HepG2 (cell line): ENCODE measurements around the gene ARHGAP23. TPM values are rescaled to one million over a fixed set of nuclear protein-coding genes. Genes with fewer than 3 reads are reported as not detected.

ENCODE experiments used
- ATAC-seq: fragments of 200-7000 bp; cut with Tn5 transposase; 3 replicates; pipeline ENCODE4 v1.9.1; 2020; ENCODE audit warnings: mild to moderate bottlenecking, moderate library complexity
- BruUV-seq: library from RNA; stranded (reverse); fragments of 400-500 nt; replicated peaks from 2 replicates; lab custom pipeline; 2021; lab: Mats Ljungman, UMichigan
- CTCF ChIA-PET: fragments of 300-600 bp; formaldehyde crosslinking; extraction: SDS; loops from one replicate; lab custom pipeline; 2021; ENCODE audit warnings: low total read pairs, inconsistent platforms, low intra/inter-chr PET ratio; lab: Yijun Ruan, JAX
- POLR2A ChIA-PET: fragments of 350-600 bp; sonication (Branson Sonifier 250); formaldehyde crosslinking; loops from one replicate; lab custom pipeline; 2020; ENCODE audit warnings: antibody characterized with exemption, inconsistent platforms; lab: Yijun Ruan, JAX
- DNase-seq: peaks from one replicate; pipeline ENCODE4 v3.0.0-alpha.2; 2015; ENCODE audit warnings: low spot score
- FAIRE-seq: peaks from 3 replicates; lab custom pipeline; 2011; peaks lifted over from hg19 to GRCh38; lab: Jason Lieb, UNC
- H2AFZ ChIP-seq: one replicate; pipeline ENCODE4 v1.6.1; 2011; ENCODE audit warnings: low read length, inconsistent platforms
- H3K27ac ChIP-seq: fragments of 300-600 bp; 3 replicates; pipeline ENCODE4 v1.8.0; 2011; ENCODE audit warnings: mixed run types, mild to moderate bottlenecking, mixed read lengths, low read length, inconsistent platforms; ENCODE audit not compliant: insufficient read depth; ENCODE audit errors: extremely low read length
- H3K27me3 ChIP-seq, 2 experiments: fragments of 200-600 bp in 1 of 2; 2 replicates in 1 of 2; 3 replicates in 1 of 2; pipeline versions ENCODE4 v1.6.0 to v1.8.0; 2011; ENCODE audit warnings: low read length in 2 of 2, mild to moderate bottlenecking in 2 of 2, moderate library complexity in 2 of 2, inconsistent platforms in 1 of 2; ENCODE audit not compliant: insufficient read depth in 2 of 2, control insufficient read depth in 1 of 2
- H3K36me3 ChIP-seq, 2 experiments: fragments of 200-600 bp in 1 of 2; replicated peaks in 1 of 2; 2 replicates in 1 of 2; 3 replicates in 1 of 2; pipeline versions ENCODE4 v1.5.1 to v1.8.0; 2011; ENCODE audit warnings: low read length in 2 of 2, inconsistent platforms in 1 of 2; ENCODE audit not compliant: insufficient read depth in 2 of 2, control insufficient read depth in 1 of 2
- H3K4me1 ChIP-seq: 2 replicates; pipeline ENCODE4 v1.5.1; 2012; ENCODE audit warnings: low read length, inconsistent platforms; ENCODE audit not compliant: insufficient read depth
- H3K4me2 ChIP-seq: 2 replicates; pipeline ENCODE4 v1.6.0; 2011; ENCODE audit warnings: low read depth, low read length, inconsistent platforms
- H3K4me3 ChIP-seq, 3 experiments: fragments of 200-600 bp in 1 of 3; sonication (generic), shearing (Covaris generic) in 1 of 3; replicated peaks in 1 of 3; 2 replicates each; pipeline ENCODE4 v1.5.1; 2011 to 2016; ENCODE audit warnings: low read length in 3 of 3, inconsistent platforms in 2 of 3, low read depth in 2 of 3, mild to moderate bottlenecking in 2 of 3, control low read depth in 1 of 3, mixed read lengths in 1 of 3; ENCODE audit not compliant: insufficient read depth in 1 of 3
- H3K79me2 ChIP-seq: one replicate; pipeline ENCODE4 v1.6.1; 2011; ENCODE audit warnings: low read length, inconsistent platforms; ENCODE audit not compliant: insufficient read depth
- H3K9ac ChIP-seq: 2 replicates; pipeline ENCODE4 v1.6.0; 2011; ENCODE audit warnings: mild to moderate bottlenecking, low read depth, low read length, inconsistent platforms; ENCODE audit not compliant: insufficient read depth
- H3K9me3 ChIP-seq: 2 replicates; pipeline ENCODE4 v1.5.1; 2012; ENCODE audit warnings: mild to moderate bottlenecking, low read length
- H4K20me1 ChIP-seq: 2 replicates; pipeline ENCODE4 v1.6.0; 2011; ENCODE audit warnings: inconsistent platforms, mild to moderate bottlenecking, low read length, moderate library complexity; ENCODE audit not compliant: insufficient read depth
- GFI1 ChIP-seq: sonication (generic); formaldehyde crosslinking; IDR thresholded peaks from 2 replicates; pipeline ENCODE4 v1.5.0; 2020; ENCODE audit warnings: missing genetic modification reagents, mild to moderate bottlenecking, borderline replicate concordance
- NCOA2 ChIP-seq: sonication (generic); formaldehyde crosslinking; IDR thresholded peaks from 2 replicates; pipeline ENCODE4 v1.8.0; 2022; ENCODE audit warnings: inconsistent platforms
- RARG ChIP-seq: sonication (generic); formaldehyde crosslinking; IDR thresholded peaks from 2 replicates; pipeline ENCODE4 v1.4.0; 2020; ENCODE audit warnings: low read depth, mild to moderate bottlenecking, missing genetic modification reagents
- STAG1 ChIP-seq: sonication (generic); formaldehyde crosslinking; IDR thresholded peaks from 2 replicates; pipeline ENCODE4 v1.4.0; 2020; ENCODE audit warnings: missing genetic modification reagents
- ZBTB7A ChIP-seq: sonication (generic); formaldehyde crosslinking; IDR thresholded peaks from 2 replicates; pipeline ENCODE4 v1.8.0; 2022; ENCODE audit warnings: mild to moderate bottlenecking, missing genetic modification reagents
- ZNF34 ChIP-seq: sonication (generic); formaldehyde crosslinking; IDR thresholded peaks from 2 replicates; pipeline ENCODE4 v1.4.0; 2020; ENCODE audit warnings: mild to moderate bottlenecking, missing genetic modification reagents, borderline replicate concordance
- ZNF512B ChIP-seq: sonication (generic); formaldehyde crosslinking; IDR thresholded peaks from 2 replicates; pipeline ENCODE4 v1.5.1; 2020; ENCODE audit warnings: missing genetic modification reagents, mild to moderate bottlenecking, borderline replicate concordance
- WGBS: methylation state at CpG from one replicate; pipeline ENCODE4 v1.1.6; 2017; ENCODE audit warnings: low lambda C conversion rate; 5-methylcytosine and 5-hydroxymethylcytosine counted together
- in situ Hi-C: cut with HindIII; loops from 2 replicates; pipeline ENCODE4 v1.10.0; 2017; ENCODE audit warnings: low pct_unique_long_range_greater_than_20kb; ENCODE audit not compliant: extremely low pct_ligation_motif_present
- intact Hi-C: fragments of 100-400 bp; cut with micrococcal nuclease; formaldehyde crosslinking; loops from one replicate; pipeline ENCODE4 v1.10.0; 2022; ENCODE audit not compliant: unreplicated experiment
- polyA plus RNA-seq, 8 experiments: library from polyadenylated mRNA; depleted of rRNA in 3 of 8; stranded (reverse) in 7 of 8; unstranded in 1 of 8; fragments of >200 nt; fragmentation: Illumina TruSeq in 4 of 8; extraction: Trizol in 4 of 8; gene quantifications; 2 replicates each; pipeline versions ENCODE4 v1.2.1 to v1.2.3, GENCODE V29; 2011 to 2016; ENCODE audit warnings: low read depth in 4 of 8, missing spikeins in 1 of 8, mixed read lengths in 1 of 8; ENCODE audit not compliant: insufficient read depth in 1 of 8
- total RNA-seq, 5 experiments: library from RNA; depleted of rRNA; stranded (reverse); fragments of >200 nt; fragmentation: Illumina TruSeq; extraction: Trizol; gene quantifications; 2 replicates each; pipeline ENCODE4 v1.2.3, GENCODE V29; 2016; ENCODE audit warnings: low read depth in 1 of 5
- TF ChIP-seq, protein P1 (sequence below): sonication (generic); formaldehyde crosslinking; IDR thresholded peaks from 2 replicates; pipeline ENCODE4 v1.5.0; 2020; ENCODE audit warnings: mild to moderate bottlenecking, missing genetic modification reagents, moderate library complexity
- TF ChIP-seq, protein P2 (sequence below): IDR thresholded peaks from 2 replicates; pipeline ENCODE4 v1.6.1; 2016; ENCODE audit warnings: mild to moderate bottlenecking

Gene ARHGAP23
- total and polyA plus RNA-seq, 2 of the 13 experiments (the other 11 are each of a cell fraction or from before 2014, with no cell fraction given): 0.03 TPM; not detected in 1

GRCh38 chr17:38402897-38403296 is 25.4 kb upstream of the ARHGAP23 start:
- Histone ChIP-seq H3K4me2 (no peak overlapping the region), H3K9me3 (no peaks in the 10 kb centered on the region), H3K27ac (no peak overlapping the region), H3K27me3 (no peaks in the 10 kb centered on the region), H3K9ac (no peak overlapping the region), H4K20me1 (no peaks in the 10 kb centered on the region), H3K36me3 (peaks cover 16 to 33% of the 10 kb centered on the region in 2 experiments; a peak in 4 of 5 replicates), H2AFZ (no peak overlapping the region), H3K4me3 (no peak overlapping the region), H3K4me1 (no peaks in the 10 kb centered on the region), H3K79me2 (no peaks in the 10 kb centered on the region)
- intact Hi-C loops: no loop called here
- CTCF ChIA-PET: no interaction called here
- in situ Hi-C loops: no loop called here
- TF ChIP-seq, protein P1, sequence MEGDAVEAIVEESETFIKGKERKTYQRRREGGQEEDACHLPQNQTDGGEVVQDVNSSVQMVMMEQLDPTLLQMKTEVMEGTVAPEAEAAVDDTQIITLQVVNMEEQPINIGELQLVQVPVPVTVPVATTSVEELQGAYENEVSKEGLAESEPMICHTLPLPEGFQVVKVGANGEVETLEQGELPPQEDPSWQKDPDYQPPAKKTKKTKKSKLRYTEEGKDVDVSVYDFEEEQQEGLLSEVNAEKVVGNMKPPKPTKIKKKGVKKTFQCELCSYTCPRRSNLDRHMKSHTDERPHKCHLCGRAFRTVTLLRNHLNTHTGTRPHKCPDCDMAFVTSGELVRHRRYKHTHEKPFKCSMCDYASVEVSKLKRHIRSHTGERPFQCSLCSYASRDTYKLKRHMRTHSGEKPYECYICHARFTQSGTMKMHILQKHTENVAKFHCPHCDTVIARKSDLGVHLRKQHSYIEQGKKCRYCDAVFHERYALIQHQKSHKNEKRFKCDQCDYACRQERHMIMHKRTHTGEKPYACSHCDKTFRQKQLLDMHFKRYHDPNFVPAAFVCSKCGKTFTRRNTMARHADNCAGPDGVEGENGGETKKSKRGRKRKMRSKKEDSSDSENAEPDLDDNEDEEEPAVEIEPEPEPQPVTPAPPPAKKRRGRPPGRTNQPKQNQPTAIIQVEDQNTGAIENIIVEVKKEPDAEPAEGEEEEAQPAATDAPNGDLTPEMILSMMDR (CRISPR knock-in tag): peak; percentile 44; the same call in 1 of the 2 replicates
- TF ChIP-seq RARG (CRISPR knock-in tag): no peak
- TF ChIP-seq STAG1 (CRISPR knock-in tag): peak; percentile 35
- no peak for TF ChIP-seq ZNF34 (CRISPR knock-in tag)
- no peak for DNase-seq
- no TSS peak for BruUV-seq
- no peak for ATAC-seq
- POLR2A ChIA-PET: no interaction called here
- FAIRE-seq: no peak
- WGBS: 91% methylated on average over 5 of the region's 5 CpGs

DNA sequence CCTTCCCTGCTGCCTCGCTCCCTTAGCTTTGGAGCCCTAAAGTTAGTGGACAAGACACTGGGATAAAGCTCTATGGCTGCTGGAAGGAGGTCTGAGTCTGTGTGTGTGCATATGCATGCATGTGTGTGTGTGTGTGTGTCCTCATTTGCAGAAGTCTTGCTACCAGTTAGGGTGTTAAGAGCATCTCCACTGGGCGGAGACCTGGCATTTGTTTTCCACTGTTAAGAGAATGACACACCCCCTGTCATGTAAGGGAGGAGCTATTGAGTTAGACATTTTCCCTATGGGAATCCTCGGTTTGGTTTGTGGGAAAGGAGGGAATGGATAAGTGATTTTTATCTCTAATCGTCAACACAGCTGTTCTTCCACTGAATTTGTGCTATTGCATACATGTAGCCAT is 24.8 kb upstream of the ARHGAP23 start:
- POLR2A ChIA-PET: interaction anchor here (0.9 kb wide), 1 partner anchor 11 kb away, joined by 5 read pairs; no protein-coding TSS in a partner anchor
- FAIRE-seq: no peak
- Histone ChIP-seq H3K27ac (no peak overlapping the region), H3K4me2 (no peak overlapping the region), H3K79me2 (no peaks in the 10 kb centered on the region), H3K4me1 (no peaks in the 10 kb centered on the region), H3K9me3 (no peaks in the 10 kb centered on the region), H4K20me1 (no peaks in the 10 kb centered on the region), H2AFZ (no peak overlapping the region), H3K36me3 (peaks cover 15 to 31% of the 10 kb centered on the region in 2 experiments; a peak in 4 of 5 replicates), H3K4me3 (no peak overlapping the region), H3K9ac (no peak overlapping the region), H3K27me3 (no peaks in the 10 kb centered on the region)
- in situ Hi-C loops: no loop called here
- intact Hi-C loops: no loop called here
- CTCF ChIA-PET: no interaction called here
- 79% methylated on average over 4 of the region's 4 CpGs for WGBS
- no TSS peak for BruUV-seq
- no peak; the same call in 2 of the 3 replicates for ATAC-seq
- TF ChIP-seq, protein P2, sequence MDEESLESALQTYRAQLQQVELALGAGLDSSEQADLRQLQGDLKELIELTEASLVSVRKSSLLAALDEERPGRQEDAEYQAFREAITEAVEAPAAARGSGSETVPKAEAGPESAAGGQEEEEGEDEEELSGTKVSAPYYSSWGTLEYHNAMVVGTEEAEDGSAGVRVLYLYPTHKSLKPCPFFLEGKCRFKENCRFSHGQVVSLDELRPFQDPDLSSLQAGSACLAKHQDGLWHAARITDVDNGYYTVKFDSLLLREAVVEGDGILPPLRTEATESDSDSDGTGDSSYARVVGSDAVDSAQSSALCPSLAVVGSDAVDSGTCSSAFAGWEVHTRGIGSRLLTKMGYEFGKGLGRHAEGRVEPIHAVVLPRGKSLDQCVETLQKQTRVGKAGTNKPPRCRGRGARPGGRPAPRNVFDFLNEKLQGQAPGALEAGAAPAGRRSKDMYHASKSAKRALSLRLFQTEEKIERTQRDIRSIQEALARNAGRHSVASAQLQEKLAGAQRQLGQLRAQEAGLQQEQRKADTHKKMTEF (CRISPR knock-in tag): no peak
- TF ChIP-seq ZBTB7A (CRISPR knock-in tag): no peak
- no peak for TF ChIP-seq GFI1 (CRISPR knock-in tag)
- TF ChIP-seq NCOA2 (CRISPR knock-in tag): no peak
- no peak for TF ChIP-seq ZNF512B
- no peak for DNase-seq
